Tibial nerve (tissue), 4 donors: ENCODE data around the gene ZNF81. TPM values are rescaled to one million over a fixed set of nuclear protein-coding genes. Genes with fewer than 3 reads are reported as not detected.
"Not testable (repeated sequence)": the region's sequence is repeated elsewhere in the genome, so short reads cannot be mapped to it uniquely, and the experiment has no call there.

Experiments
- DNase-seq, 2 donors: peaks; one replicate each; pipeline ENCODE4 v3.0.0-alpha.2; 2019; ENCODE audit warnings: low spot score in 2 of 2
- H3K27ac ChIP-seq, 4 donors: fragments of 200-600 bp; sonication (generic) in 3 of 4; one replicate each; pipeline ENCODE4 v1.5.1; 2017 to 2019; ENCODE audit warnings: mild to moderate bottlenecking in 1 of 4
- H3K27me3 ChIP-seq, 2 donors: fragments of 200-600 bp; sonication (generic) in 1 of 2; one replicate each; pipeline versions ENCODE4 v1.5.1 to v1.6.0; 2017 to 2019
- H3K36me3 ChIP-seq, 3 donors: fragments of 200-600 bp; sonication (generic); one replicate each; pipeline ENCODE4 v1.5.1; 2018 to 2019
- H3K4me1 ChIP-seq, 4 donors: fragments of 200-600 bp; sonication (generic) in 3 of 4; one replicate each; pipeline ENCODE4 v1.5.1; 2017 to 2019
- H3K4me3 ChIP-seq, 4 donors: fragments of 200-600 bp; sonication (generic) in 3 of 4; one replicate each; pipeline ENCODE4 v1.5.1; 2017 to 2019; ENCODE audit warnings: mild to moderate bottlenecking in 1 of 4, moderate library complexity in 1 of 4
- H3K9me3 ChIP-seq, 4 donors: fragments of 200-600 bp; sonication (generic) in 3 of 4; one replicate each; pipeline ENCODE4 v1.5.1; 2017 to 2019
- EP300 ChIP-seq, 2 donors: sonication (generic); formaldehyde crosslinking; IDR thresholded peaks; one replicate each; pipeline ENCODE4 v1.6.1; 2017; ENCODE audit warnings: antibody characterized with exemption in 2 of 2, mild to moderate bottlenecking in 1 of 2
- POLR2A ChIP-seq, 2 donors: fragments of 450-650 bp; IDR thresholded peaks; one replicate each; pipeline ENCODE4 v1.6.1; 2017; ENCODE audit warnings: antibody characterized with exemption in 2 of 2, mild to moderate bottlenecking in 2 of 2, moderate library complexity in 2 of 2
- WGBS, 2 donors: methylation state at CpG; one replicate each; pipeline ENCODE4 v1.1.5; 2018; 5-methylcytosine and 5-hydroxymethylcytosine counted together
- total RNA-seq, 4 donors: library from RNA; depleted of rRNA; stranded (reverse); fragments of >200 nt; gene quantifications; one replicate each; pipeline ENCODE4 v1.1.0, GENCODE V29; 2016
- TF ChIP-seq, protein P1 (sequence below), 5 experiments: fragments of 200-600 bp in 3 of 5; fragments of 450-650 bp in 2 of 5; sonication (generic) in 3 of 5; IDR thresholded peaks; one replicate each; pipeline ENCODE4 v1.5.1; 2016 to 2019; ENCODE audit warnings: antibody characterized with exemption in 5 of 5, mild to moderate bottlenecking in 3 of 5, moderate library complexity in 2 of 5

The ZNF81 gene
- total RNA-seq, 4 donors from 2014 or later: 5.2 to 8.8 (median 6.6) TPM

DNA sequence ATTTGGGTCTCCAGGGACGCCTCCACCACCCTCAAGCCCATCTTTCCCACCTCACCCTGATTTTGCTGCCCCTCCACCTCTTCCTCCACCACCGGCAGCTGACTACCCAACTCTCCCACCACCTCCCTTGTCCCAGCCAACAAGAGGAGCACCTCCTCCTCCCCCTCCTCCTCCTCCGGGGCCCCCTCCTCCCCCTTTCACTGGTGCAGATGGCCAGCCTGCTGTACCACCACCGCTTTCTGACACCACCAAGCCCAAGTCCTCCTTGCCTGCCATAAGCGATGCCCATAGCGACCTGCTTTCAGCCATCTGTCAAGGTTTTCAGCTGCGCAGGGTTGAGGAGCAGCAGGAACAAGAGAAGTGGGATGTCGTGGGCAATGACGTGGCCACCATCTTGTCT is 32.4 kb upstream of the ZNF81 start:
- H3K4me3 ChIP-seq: no peak overlapping the region
- H3K27me3 ChIP-seq: no peaks in the 10 kb centered on the region
- TF ChIP-seq EP300 (IDR thresholded peaks at IDR 0.05) (no peak), POLR2A (IDR thresholded peaks at IDR 0.05) (no peak)
- TF ChIP-seq, protein P1, sequence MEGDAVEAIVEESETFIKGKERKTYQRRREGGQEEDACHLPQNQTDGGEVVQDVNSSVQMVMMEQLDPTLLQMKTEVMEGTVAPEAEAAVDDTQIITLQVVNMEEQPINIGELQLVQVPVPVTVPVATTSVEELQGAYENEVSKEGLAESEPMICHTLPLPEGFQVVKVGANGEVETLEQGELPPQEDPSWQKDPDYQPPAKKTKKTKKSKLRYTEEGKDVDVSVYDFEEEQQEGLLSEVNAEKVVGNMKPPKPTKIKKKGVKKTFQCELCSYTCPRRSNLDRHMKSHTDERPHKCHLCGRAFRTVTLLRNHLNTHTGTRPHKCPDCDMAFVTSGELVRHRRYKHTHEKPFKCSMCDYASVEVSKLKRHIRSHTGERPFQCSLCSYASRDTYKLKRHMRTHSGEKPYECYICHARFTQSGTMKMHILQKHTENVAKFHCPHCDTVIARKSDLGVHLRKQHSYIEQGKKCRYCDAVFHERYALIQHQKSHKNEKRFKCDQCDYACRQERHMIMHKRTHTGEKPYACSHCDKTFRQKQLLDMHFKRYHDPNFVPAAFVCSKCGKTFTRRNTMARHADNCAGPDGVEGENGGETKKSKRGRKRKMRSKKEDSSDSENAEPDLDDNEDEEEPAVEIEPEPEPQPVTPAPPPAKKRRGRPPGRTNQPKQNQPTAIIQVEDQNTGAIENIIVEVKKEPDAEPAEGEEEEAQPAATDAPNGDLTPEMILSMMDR (IDR thresholded peaks at IDR 0.05): no peak
- no peaks in the 10 kb centered on the region for H3K36me3 ChIP-seq
- no peak for DNase-seq
- WGBS, 2 donors: 88 to 94% methylated on average over 9 of the region's 9 CpGs
- H3K4me1 ChIP-seq: no peaks in the 10 kb centered on the region
- H3K27ac ChIP-seq: no peak overlapping the region
- H3K9me3 ChIP-seq: no peaks in the 10 kb centered on the region

DNA sequence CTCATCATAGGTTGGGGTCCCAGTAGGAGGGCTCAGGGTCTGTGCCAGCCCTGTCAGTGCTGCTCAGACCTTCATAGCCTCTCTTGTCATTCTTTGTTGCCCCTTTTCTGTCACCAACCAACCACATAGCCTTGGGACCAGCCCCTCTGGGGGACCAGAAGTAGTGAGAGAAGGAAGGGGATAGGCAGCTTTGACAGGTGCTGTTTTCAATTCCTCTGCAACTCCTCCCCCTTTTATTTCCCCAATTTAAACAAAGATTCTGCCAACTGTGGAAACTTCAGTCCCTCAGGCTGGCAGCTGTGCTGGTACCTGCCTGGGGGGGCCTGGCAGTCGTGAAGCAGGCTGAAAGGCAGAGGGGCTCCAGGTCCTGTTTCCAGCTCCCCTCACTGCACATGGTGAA is 30.9 kb upstream of the ZNF81 start:
- WGBS, 2 donors: 38 to 54% methylated on average over 1 of the region's 1 CpG
- H3K27me3 ChIP-seq, H3K36me3 ChIP-seq, DNase-seq, H3K4me3 ChIP-seq, H3K4me1 ChIP-seq, H3K27ac ChIP-seq, H3K9me3 ChIP-seq: not testable (repeated sequence)

DNA sequence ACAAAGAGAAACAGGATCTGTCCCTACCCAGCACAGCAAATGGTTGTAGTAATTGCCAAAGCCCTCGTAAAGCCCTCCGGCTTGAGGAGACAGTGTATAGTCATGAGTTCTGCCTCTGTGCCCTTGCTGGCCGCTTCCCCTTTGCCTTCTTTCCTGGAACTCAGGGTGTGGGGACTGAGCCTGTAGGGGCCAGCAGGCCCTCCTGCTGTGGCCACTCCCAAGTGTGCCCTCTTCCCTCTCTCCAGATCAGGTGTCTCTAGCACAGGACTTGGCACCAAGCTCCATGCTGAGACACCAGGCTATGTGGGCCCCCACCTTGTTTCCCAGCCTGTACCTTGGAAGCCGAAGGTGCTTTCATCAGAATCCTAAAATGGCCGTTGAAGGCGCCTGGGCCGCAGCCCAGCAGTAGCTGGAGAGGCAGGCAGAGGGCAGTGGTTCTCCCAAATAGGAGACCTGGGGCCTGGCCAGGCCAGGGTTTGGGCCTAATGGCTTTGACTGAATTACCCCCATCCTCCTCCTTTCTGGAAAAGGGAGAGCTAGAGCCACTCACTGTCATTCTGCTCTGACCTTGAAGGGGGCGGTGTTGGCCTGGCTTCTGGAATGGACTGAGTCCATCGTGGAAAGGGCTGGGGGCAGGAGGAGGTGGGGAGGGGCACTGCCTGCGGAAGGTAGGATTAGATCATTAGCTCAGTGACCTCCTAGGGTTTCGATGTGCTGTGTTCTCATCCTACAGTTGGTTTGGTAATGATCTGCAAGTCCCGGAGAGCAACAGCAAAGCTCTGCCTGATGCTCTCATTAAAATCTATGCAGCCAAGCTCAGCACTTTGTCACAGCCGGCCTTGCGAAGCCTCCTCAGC is 30.1 kb upstream of the ZNF81 start:
- H3K27me3 ChIP-seq, H3K4me1 ChIP-seq, H3K9me3 ChIP-seq, H3K4me3 ChIP-seq, H3K27ac ChIP-seq, DNase-seq, H3K36me3 ChIP-seq: not testable (repeated sequence)
- 55 to 64% methylated on average over 4 to 13 of the region's 14 CpGs for WGBS, 2 donors

DNA sequence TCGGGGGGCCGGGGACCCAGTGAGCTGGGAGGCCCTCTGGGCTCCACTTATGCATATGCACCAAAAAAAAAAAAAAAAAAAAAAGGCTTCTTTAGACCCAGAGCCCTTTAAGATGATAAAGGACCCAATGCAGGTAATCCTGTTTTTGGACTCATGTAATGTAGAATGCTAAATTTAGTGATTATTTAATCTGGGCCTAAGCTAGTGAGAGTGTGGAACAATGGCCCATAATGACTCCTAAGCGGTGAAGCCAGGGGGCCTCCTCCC is 29.5 kb upstream of the ZNF81 start:
- 58 to 64% methylated on average over 2 to 3 of the region's 3 CpGs for WGBS, 2 donors
- DNase-seq, H3K36me3 ChIP-seq, H3K4me3 ChIP-seq, H3K4me1 ChIP-seq, H3K27ac ChIP-seq, H3K9me3 ChIP-seq, H3K27me3 ChIP-seq: not testable (repeated sequence)

DNA sequence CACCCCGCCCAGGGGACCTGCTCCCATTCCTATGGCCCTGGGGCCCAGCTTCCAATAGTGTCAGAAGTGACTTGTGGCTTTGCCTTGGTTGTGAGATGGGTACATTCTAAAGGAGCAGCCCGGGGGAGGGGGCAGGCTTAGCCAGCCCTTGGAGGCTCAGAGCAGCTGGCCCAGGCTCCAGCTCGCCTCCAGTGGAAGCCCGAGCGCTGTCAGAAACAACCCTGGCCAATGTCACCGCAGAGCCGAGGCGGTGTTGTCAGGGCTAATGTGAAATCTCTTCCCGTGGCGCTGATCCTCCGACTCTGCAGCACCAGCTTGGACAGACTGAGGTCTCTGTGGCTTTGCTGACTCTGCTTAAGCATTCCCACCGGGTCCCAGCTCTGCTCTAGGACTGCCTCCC is 29.2 kb upstream of the ZNF81 start:
- H3K27me3 ChIP-seq: no peaks in the 10 kb centered on the region

DNA sequence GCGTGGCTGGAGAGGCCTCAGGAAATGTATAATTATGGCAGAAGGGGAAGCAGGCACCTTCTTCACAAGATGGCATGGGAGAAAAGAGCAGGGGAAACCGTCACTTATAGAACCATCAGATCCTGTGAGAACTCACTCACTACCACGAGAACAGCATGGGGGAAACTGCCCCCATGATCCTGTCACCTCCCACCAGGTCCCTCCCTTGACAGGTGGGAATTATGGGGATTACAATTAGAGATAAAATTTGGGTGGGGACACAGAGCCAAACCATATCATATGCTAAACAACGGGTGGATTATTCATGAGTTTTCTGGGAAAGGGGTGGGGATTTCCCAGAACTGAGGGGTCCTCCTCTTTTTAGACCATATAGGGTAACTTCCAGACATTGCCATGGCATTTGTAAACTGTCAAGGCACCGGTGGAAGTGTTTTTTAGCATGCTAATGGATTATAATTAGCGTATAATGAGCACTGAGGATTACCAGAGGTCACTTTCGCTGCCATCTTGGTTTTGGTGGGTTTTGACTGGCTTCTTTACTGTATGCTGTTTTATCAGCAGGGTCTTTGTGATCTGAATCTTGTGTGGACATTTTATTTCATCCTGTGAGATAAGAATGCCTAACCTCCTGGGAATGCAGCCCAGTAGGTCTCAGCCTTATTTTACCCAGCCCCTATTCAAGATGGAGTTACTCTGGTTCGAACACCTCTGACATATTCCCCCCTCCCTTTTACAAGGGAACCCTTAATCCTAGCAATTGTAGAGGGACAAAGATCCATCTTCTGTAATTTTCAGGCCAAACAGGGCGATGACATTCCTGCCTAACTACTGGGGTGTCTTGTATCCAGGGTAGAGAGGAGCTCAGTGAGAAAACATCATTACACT is 27.6 kb upstream of the ZNF81 start:
- H3K4me3 ChIP-seq: no peak overlapping the region
- TF ChIP-seq, protein P1 (IDR thresholded peaks at IDR 0.05): no peak
- TF ChIP-seq EP300 (IDR thresholded peaks at IDR 0.05) (no peak), POLR2A (IDR thresholded peaks at IDR 0.05) (no peak)
- no peaks in the 10 kb centered on the region for H3K4me1 ChIP-seq
- 58 to 59% methylated on average over 8 to 9 of the region's 9 CpGs for WGBS, 2 donors
- H3K36me3 ChIP-seq: no peaks in the 10 kb centered on the region
- DNase-seq: no peak
- H3K27ac ChIP-seq: no peak overlapping the region
- no peaks in the 10 kb centered on the region for H3K27me3 ChIP-seq
- no peaks in the 10 kb centered on the region for H3K9me3 ChIP-seq

More for the DNA sequence above, 29.2 kb upstream of the ZNF81 start:
- H3K4me3 ChIP-seq: no peak overlapping the region
- DNase-seq: no peak
- WGBS, 2 donors: 72% methylated on average over 8 of the region's 12 CpGs; no CpG with 5 or more reads in 1 of the 2 donors
- TF ChIP-seq EP300 (IDR thresholded peaks at IDR 0.05) (no peak), POLR2A (IDR thresholded peaks at IDR 0.05) (no peak)
- TF ChIP-seq, protein P1 (IDR thresholded peaks at IDR 0.05): no peak
- H3K4me1 ChIP-seq: no peaks in the 10 kb centered on the region
- no peaks in the 10 kb centered on the region for H3K9me3 ChIP-seq
- no peak overlapping the region for H3K27ac ChIP-seq
- H3K36me3 ChIP-seq: no peaks in the 10 kb centered on the region
